HEK293T (cell line): ENCODE data around the gene PRKCB.

ENCODE experiments used
- CTCF ChIA-PET: fragments of 350-600 bp; formaldehyde crosslinking; extraction: SDS; loops from one replicate; lab custom pipeline; 2021; ENCODE audit warnings: antibody characterized with exemption, inconsistent platforms; lab: Yijun Ruan, JAX
- POLR2A ChIA-PET: fragments of 350-600 bp; formaldehyde crosslinking; extraction: SDS; loops from one replicate; lab custom pipeline; 2020; ENCODE audit warnings: antibody characterized with exemption, inconsistent platforms; lab: Yijun Ruan, JAX
- DNase-seq: peaks from one replicate; pipeline ENCODE4 v3.0.0; 2012; ENCODE audit warnings: mixed read lengths; ENCODE audit errors: extremely low spot score
- ARNT ChIP-seq: fragments of 450-650 bp; IDR thresholded peaks from 2 replicates; pipeline ENCODE4 v1.6.1; 2017; ENCODE audit warnings: mild to moderate bottlenecking
- BHLHE40 ChIP-seq: fragments of 450-650 bp; IDR thresholded peaks from 2 replicates; pipeline ENCODE4 v1.6.1; 2016; ENCODE audit warnings: mild to moderate bottlenecking, moderate library complexity, borderline replicate concordance
- CTBP1 ChIP-seq: fragments of 450-650 bp; IDR thresholded peaks from 2 replicates; pipeline ENCODE4 v1.6.1; 2016; ENCODE audit warnings: borderline replicate concordance
- ELF4 ChIP-seq: fragments of 450-650 bp; IDR thresholded peaks from 2 replicates; pipeline ENCODE4 v1.6.1; 2017; ENCODE audit warnings: antibody characterized with exemption
- FOXA1 ChIP-seq: fragments of 450-650 bp; IDR thresholded peaks from 2 replicates; pipeline ENCODE4 v1.6.1; 2016; ENCODE audit warnings: mild to moderate bottlenecking
- FOXK2 ChIP-seq: fragments of 450-650 bp; IDR thresholded peaks from 2 replicates; pipeline ENCODE4 v1.6.1; 2016; ENCODE audit warnings: mild to moderate bottlenecking
- FOXM1 ChIP-seq: fragments of 450-650 bp; IDR thresholded peaks from 2 replicates; pipeline ENCODE4 v1.6.1; 2017; ENCODE audit warnings: mild to moderate bottlenecking, borderline replicate concordance
- HDGF ChIP-seq: fragments of 450-650 bp; IDR thresholded peaks from 2 replicates; pipeline ENCODE4 v1.6.1; 2017; ENCODE audit warnings: antibody characterized with exemption, borderline replicate concordance
- L3MBTL2 ChIP-seq: fragments of 450-650 bp; conservative IDR thresholded peaks from 2 replicates; pipeline ENCODE4 v1.6.1; 2016; ENCODE audit warnings: mild to moderate bottlenecking
- LEF1 ChIP-seq: fragments of 450-650 bp; IDR thresholded peaks from 2 replicates; pipeline ENCODE4 v1.6.1; 2017; ENCODE audit warnings: mild to moderate bottlenecking, borderline replicate concordance
- NFRKB ChIP-seq: fragments of 450-650 bp; IDR thresholded peaks from 2 replicates; pipeline ENCODE4 v1.6.1; 2016; ENCODE audit warnings: mild to moderate bottlenecking, moderate library complexity
- SP1 ChIP-seq: fragments of 450-650 bp; IDR thresholded peaks from 2 replicates; pipeline ENCODE4 v1.6.1; 2017
- SUZ12 ChIP-seq: fragments of 450-650 bp; IDR thresholded peaks from 2 replicates; pipeline ENCODE4 v1.6.1; 2016; ENCODE audit warnings: mild to moderate bottlenecking
- TARDBP ChIP-seq: fragments of 450-650 bp; IDR thresholded peaks from 2 replicates; pipeline ENCODE4 v1.6.1; 2016
- ZNF384 ChIP-seq: fragments of 450-650 bp; IDR thresholded peaks from 2 replicates; pipeline ENCODE4 v1.6.1; 2016
- TF ChIP-seq, protein P1 (sequence below): fragments of 450-650 bp; IDR thresholded peaks from 2 replicates; pipeline ENCODE4 v1.6.1; 2016

The PRKCB gene

GRCh38 chr16:23934610-23935236 is 98.9 kb downstream of the PRKCB start:
- no peak for DNase-seq
- CTCF ChIA-PET: no interaction called here
- POLR2A ChIA-PET: no interaction called here
- TF ChIP-seq ZNF384 (no peak), ARNT (no peak), NFRKB (no peak), FOXK2 (no peak), CTBP1 (no peak), ELF4 (no peak), L3MBTL2 (no peak)
- TF ChIP-seq, protein P1, sequence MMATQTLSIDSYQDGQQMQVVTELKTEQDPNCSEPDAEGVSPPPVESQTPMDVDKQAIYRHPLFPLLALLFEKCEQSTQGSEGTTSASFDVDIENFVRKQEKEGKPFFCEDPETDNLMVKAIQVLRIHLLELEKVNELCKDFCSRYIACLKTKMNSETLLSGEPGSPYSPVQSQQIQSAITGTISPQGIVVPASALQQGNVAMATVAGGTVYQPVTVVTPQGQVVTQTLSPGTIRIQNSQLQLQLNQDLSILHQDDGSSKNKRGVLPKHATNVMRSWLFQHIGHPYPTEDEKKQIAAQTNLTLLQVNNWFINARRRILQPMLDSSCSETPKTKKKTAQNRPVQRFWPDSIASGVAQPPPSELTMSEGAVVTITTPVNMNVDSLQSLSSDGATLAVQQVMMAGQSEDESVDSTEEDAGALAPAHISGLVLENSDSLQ: no peak

DNA sequence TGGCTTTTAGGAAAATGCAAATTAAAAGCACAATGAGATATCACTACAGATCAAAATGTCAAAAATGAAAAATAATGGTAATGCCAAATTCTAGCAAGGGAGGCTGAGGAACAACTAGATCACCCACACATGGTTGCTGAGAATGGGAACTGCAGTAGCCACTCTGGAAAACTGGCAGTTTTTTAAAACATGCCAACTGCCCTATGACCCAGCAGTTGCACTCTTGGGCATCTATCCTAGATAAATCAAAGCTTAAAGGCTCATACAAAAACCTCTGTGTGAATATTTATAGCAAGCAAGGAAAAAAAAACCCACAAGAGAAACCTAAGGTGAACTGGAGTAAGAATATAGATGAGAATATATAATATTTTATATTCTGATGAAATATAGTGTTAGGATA is 104.3 kb downstream of the PRKCB start:
- ChIA-PET POLR2A (interaction anchor here (0.6 kb wide), 1 partner anchor 181 kb away, joined by 4 read pairs; no protein-coding TSS in a partner anchor), CTCF (no interaction called here)
- DNase-seq: no peak
- TF ChIP-seq ARNT (no peak), CTBP1 (no peak), ZNF384 (no peak), SP1 (no peak)
- TF ChIP-seq, protein P1: no peak

GRCh38 chr16:23941025-23941424 is 105.2 kb downstream of the PRKCB start:
- no peak for DNase-seq
- no peak for TF ChIP-seq FOXM1
- TF ChIP-seq LEF1: no peak
- no peak for TF ChIP-seq HDGF
- TF ChIP-seq ARNT: no peak
- no peak for TF ChIP-seq TARDBP
- no peak for TF ChIP-seq FOXK2
- TF ChIP-seq CTBP1: no peak
- no peak for TF ChIP-seq BHLHE40
- TF ChIP-seq SP1: no peak
- CTCF ChIA-PET: no interaction called here
- POLR2A ChIA-PET: interaction anchor here (0.6 kb wide), 1 partner anchor 182 kb away, joined by 4 read pairs; no protein-coding TSS in a partner anchor

GRCh38 chr16:23941963-23942564 is 106.3 kb downstream of the PRKCB start:
- ChIA-PET POLR2A (no interaction called here), CTCF (no interaction called here)
- TF ChIP-seq SUZ12 (no peak), NFRKB (no peak), ARNT (no peak)
- DNase-seq: no peak

- CTCF ChIA-PET: no interaction called here
- POLR2A ChIA-PET: no interaction called here
- TF ChIP-seq NFRKB (no peak), L3MBTL2 (no peak), ZNF384 (no peak), FOXA1 (no peak), SUZ12 (no peak)
- TF ChIP-seq, protein P1: no peak
Observed at GRCh38 chr16:23943604-23944003, 107.8 kb downstream of the PRKCB start.

GRCh38 chr16:23944381-23944780 is 108.6 kb downstream of the PRKCB start:
- POLR2A ChIA-PET: no interaction called here
- no peak for DNase-seq
- CTCF ChIA-PET: no interaction called here
- TF ChIP-seq L3MBTL2 (no peak), ELF4 (no peak), LEF1 (no peak), NFRKB (no peak), ARNT (no peak), BHLHE40 (no peak), HDGF (no peak), FOXM1 (no peak), FOXA1 (no peak), ZNF384 (no peak), SP1 (no peak), TARDBP (no peak)
- TF ChIP-seq, protein P1: no peak

More at GRCh38 chr16:23943604-23944003, 107.8 kb downstream of the PRKCB start:
- DNase-seq: no peak

- ChIA-PET CTCF (no interaction called here), POLR2A (no interaction called here)
- DNase-seq: no peak
- TF ChIP-seq TARDBP (no peak), ARNT (no peak), CTBP1 (no peak), FOXM1 (no peak), LEF1 (no peak), ELF4 (no peak), L3MBTL2 (no peak), SP1 (no peak), NFRKB (no peak), SUZ12 (no peak), ZNF384 (no peak), FOXA1 (no peak), FOXK2 (no peak), HDGF (no peak), BHLHE40 (no peak)
- TF ChIP-seq, protein P1: no peak
Observed at GRCh38 chr16:23945243-23945642, 109.5 kb downstream of the PRKCB start.
